ENCODE data around the gene B4GALT5. TPM values are rescaled to one million over a fixed set of nuclear protein-coding genes. Genes with fewer than 3 reads are reported as not detected.
"Not testable (repeated sequence)": the region's sequence is repeated elsewhere in the genome, so short reads cannot be mapped to it uniquely, and the experiment has no call there.

Gene B4GALT5
- 31.0 TPM for total RNA-seq
- long read RNA-seq, full-length matches to known transcripts, result 18 of 25 reads
- long read RNA-seq, partial matches to known transcripts, result 2 of 25 reads
- long read RNA-seq, other reads (novel, unspliced or antisense), result 5 of 25 reads

- no peak for TF ChIP-seq CTCF (IDR thresholded peaks at IDR 0.05; ENCODE audit: borderline replicate concordance)
- Histone ChIP-seq H3K4me3 (peak within 1 kb of the TSS; percentile 97), H3K36me3 (no peaks in the 10 kb centered on the region), H3K27me3 (ENCODE audit: low read depth) (no peaks in the 10 kb centered on the region), H3K9me3 (replicated peaks) (no peaks in the 10 kb centered on the region), H3K4me1 (peaks cover 55% of the 10 kb centered on the region), H3K27ac (replicated peaks) (peak within 1 kb of the TSS; percentile 96)
- DNase-seq, result peak; percentile 73
- intact Hi-C loops (cut with micrococcal nuclease), result no loop called here
These were observed at the start of gene B4GALT5 for GRCh38 chr20:49713753-49714712. Gene B4GALT5 (minus strand): TSS chr20:49713878. CDS start chr20:49713690, 188 bp downstream.

- Histone ChIP-seq H3K9me3 (replicated peaks) (no peaks in the 10 kb centered on the region), H3K27ac (replicated peaks) (peak overlapping the region; percentile 30), H3K4me1 (peaks cover 40% of the 10 kb centered on the region), H3K36me3 (no peaks in the 10 kb centered on the region), H3K27me3 (ENCODE audit: low read depth) (no peaks in the 10 kb centered on the region), H3K4me3 (no peak overlapping the region)
- no peak for DNase-seq
- intact Hi-C loops (cut with micrococcal nuclease), result no loop called here
- no peak for TF ChIP-seq CTCF (IDR thresholded peaks at IDR 0.05; ENCODE audit: borderline replicate concordance)
These were observed 49.5 kb upstream of the B4GALT5 start for GRCh38 chr20:49762940-49763766.

- H3K36me3 ChIP-seq; H3K27ac ChIP-seq (replicated peaks); intact Hi-C loops (cut with micrococcal nuclease); H3K27me3 ChIP-seq (ENCODE audit: low read depth); H3K9me3 ChIP-seq (replicated peaks); H3K4me3 ChIP-seq; DNase-seq: not testable (repeated sequence)
- peaks cover 27% of the 10 kb centered on the region for H3K4me1 ChIP-seq
These were observed 48.2 kb upstream of the B4GALT5 start for GRCh38 chr20:49761888-49762287.

GRCh38 chr20:49759266-49759950 is 45.7 kb upstream of the B4GALT5 start:
- Histone ChIP-seq H3K4me1 (peaks cover 15% of the 10 kb centered on the region), H3K9me3 (replicated peaks) (no peaks in the 10 kb centered on the region), H3K27me3 (ENCODE audit: low read depth) (no peaks in the 10 kb centered on the region), H3K27ac (replicated peaks) (no peak overlapping the region), H3K4me3 (no peak overlapping the region), H3K36me3 (no peaks in the 10 kb centered on the region)
- no peak for TF ChIP-seq CTCF (IDR thresholded peaks at IDR 0.05; ENCODE audit: borderline replicate concordance)
- intact Hi-C loops (cut with micrococcal nuclease), result no loop called here
- DNase-seq, result no peak

GRCh38 chr20:49758781-49759180 is 45.1 kb upstream of the B4GALT5 start:
- H3K9me3 ChIP-seq (replicated peaks), result no peaks in the 10 kb centered on the region
- no peak for DNase-seq
- H3K4me1 ChIP-seq, result peaks cover 9% of the 10 kb centered on the region
- H3K27me3 ChIP-seq (ENCODE audit: low read depth), result no peaks in the 10 kb centered on the region
- intact Hi-C loops (cut with micrococcal nuclease), result no loop called here
- no peaks in the 10 kb centered on the region for H3K36me3 ChIP-seq
- no peak overlapping the region for H3K27ac ChIP-seq (replicated peaks)
- no peak for TF ChIP-seq CTCF (IDR thresholded peaks at IDR 0.05; ENCODE audit: borderline replicate concordance)
- no peak overlapping the region for H3K4me3 ChIP-seq
